Large intestine (tissue), 3 donors: ENCODE measurements around the gene ADRA2B. TPM values are rescaled to one million over a fixed set of nuclear protein-coding genes. Genes with fewer than 3 reads are reported as not detected.

ENCODE experiments used
- DNase-seq, 2 donors: peaks; one replicate each; pipeline versions ENCODE4 v3.0.0 to v3.0.0-alpha.2; 2013
- H3K27ac ChIP-seq: one replicate; pipeline ENCODE4 v1.5.1; 2013; ENCODE audit warnings: low read length
- H3K27me3 ChIP-seq: 2 replicates; pipeline ENCODE4 v1.6.1; 2013; ENCODE audit warnings: low read length; ENCODE audit not compliant: control insufficient read depth, insufficient read depth
- H3K36me3 ChIP-seq: 2 replicates; pipeline ENCODE4 v1.6.1; 2013; ENCODE audit warnings: low read length; ENCODE audit not compliant: control insufficient read depth, insufficient read depth
- H3K4me1 ChIP-seq: one replicate; pipeline ENCODE4 v1.6.1; 2013; ENCODE audit warnings: low read length; ENCODE audit not compliant: control insufficient read depth, insufficient read depth
- H3K4me3 ChIP-seq: one replicate; pipeline ENCODE4 v1.5.1; 2013; ENCODE audit warnings: low read length
- H3K9me3 ChIP-seq: one replicate; pipeline ENCODE4 v1.6.1; 2013; ENCODE audit warnings: mild to moderate bottlenecking, low read depth, low read length, moderate library complexity; ENCODE audit not compliant: control insufficient read depth
- WGBS: methylation state at CpG from one replicate; pipeline ENCODE4 v1.1.5; 2013; ENCODE audit warnings: low lambda C conversion rate; ENCODE audit not compliant: insufficient coverage; 5-methylcytosine and 5-hydroxymethylcytosine counted together
- polyA plus RNA-seq: library from polyadenylated mRNA; unstranded; fragments of 120-200 nt; gene quantifications from one replicate; pipeline ENCODE4 v1.2.1, GENCODE V29; 2013

Gene ADRA2B
- polyA plus RNA-seq, 1 donor: 0.84 TPM

DNA sequence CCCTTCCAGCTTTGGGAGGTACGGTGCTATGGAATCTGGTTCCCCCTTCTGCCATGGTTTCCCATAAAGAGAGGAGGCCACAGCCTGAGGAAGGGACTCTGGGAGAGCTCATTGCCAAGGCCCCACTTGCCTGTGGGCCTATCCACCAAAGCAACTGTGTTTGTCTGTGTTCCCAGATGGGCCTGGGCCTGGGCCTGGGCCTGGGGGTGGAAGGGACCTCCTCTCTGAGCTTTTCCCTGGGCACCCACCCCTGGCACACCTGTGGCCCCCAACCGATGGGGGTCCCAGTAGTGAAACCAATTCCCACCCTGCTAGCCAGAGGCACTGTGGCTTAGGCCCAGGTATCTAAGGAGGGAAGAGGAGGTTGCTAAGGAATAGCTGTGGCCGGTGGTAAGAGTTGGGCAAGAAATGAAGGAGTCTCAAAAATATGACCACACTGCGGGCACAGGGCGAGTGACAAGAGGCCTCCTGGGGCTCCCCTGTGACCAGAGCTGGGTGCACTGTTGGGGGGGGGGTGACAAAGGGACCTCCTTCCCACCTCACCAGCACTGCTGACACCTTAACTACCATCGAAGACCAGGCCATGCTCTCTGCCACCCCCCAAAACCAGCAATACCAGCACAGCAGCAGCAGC lies 33.8 kb upstream of the ADRA2B start:
- Histone ChIP-seq H3K4me1 (peaks cover 11% of the 10 kb centered on the region), H3K9me3 (no peaks in the 10 kb centered on the region), H3K27me3 (no peaks in the 10 kb centered on the region), H3K4me3 (no peak overlapping the region), H3K27ac (no peak overlapping the region), H3K36me3 (no peaks in the 10 kb centered on the region)
- DNase-seq: no peak
- no CpG with 5 or more reads among the region's 6 CpGs for WGBS

DNA sequence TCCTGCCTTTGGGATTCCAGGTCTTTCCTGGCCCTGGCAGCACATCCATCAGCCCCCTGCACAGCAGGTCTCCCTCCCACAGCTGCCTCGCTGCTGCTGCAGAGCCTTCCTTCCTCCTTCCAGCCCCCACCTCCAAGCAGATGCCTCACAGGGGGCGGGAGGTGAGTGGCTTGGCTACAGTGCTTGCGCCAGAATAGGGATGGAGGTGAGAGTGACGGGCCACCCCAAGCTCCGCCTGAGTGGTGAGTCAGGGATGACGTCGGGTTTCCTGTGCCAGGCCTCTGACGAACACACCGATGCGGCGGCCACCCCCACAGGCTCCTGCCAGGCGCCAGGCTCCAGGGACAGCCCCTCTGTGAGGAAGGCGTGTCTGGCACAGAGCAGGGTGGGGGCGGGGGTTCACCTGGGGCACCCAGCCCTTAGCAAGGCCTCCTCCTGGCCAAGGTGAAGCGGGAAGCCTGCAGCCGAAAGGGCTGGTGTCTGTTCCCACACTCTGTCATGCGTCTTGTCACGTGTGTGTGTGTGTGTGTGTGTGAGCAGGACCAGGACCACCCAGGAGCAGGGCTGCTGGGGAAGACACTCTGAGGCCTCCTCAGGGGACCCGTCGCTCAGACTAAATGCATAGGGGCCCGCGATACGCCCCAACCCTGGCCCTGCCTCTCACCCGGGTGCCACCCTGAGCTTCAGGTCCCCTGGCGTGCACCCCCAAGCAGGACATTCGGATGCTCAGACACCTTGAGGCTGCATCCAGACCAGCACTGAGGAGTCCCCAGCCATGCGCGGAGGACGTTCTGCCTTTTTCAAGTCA lies 32.2 kb upstream of the ADRA2B start:
- peak; percentile 81 for DNase-seq
- H3K4me3 ChIP-seq: no peak overlapping the region
- no peak overlapping the region for H3K27ac ChIP-seq
- no peaks in the 10 kb centered on the region for H3K9me3 ChIP-seq
- H3K36me3 ChIP-seq: no peaks in the 10 kb centered on the region
- H3K4me1 ChIP-seq: peaks cover 15% of the 10 kb centered on the region
- H3K27me3 ChIP-seq: peaks cover 7% of the 10 kb centered on the region
- WGBS: no CpG with 5 or more reads among the region's 29 CpGs

DNA sequence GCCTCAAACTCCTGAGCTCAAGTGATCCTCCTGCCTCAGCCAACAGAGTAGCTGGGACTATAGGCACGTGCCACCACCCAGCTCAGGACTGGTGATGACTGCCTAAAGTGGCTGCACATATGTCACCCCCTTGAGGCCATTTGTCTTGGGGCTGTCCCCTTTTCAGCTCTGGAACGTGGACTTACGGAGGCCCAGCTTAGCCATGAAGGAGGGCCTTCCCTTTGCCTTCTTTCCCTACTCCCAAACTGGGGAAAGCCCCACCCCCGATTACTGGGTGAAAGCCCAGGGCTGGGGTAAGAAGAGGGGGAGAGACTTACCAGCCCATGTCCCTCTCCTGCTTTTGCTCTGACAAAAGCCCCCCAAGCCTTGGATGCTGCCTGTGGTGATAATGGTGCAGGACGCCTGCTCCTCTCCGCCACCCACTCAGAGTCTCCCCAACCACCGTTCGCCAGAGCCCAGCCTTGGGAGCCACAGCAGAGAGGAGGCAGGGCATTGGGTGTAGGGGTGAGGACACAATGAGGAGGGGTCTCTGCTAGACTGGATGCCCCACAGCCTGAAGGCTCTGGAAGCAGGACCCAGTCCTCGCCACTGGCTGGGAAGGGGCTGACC lies 31.3 kb upstream of the ADRA2B start:
- no peaks in the 10 kb centered on the region for H3K9me3 ChIP-seq
- H3K27me3 ChIP-seq: peaks cover 7% of the 10 kb centered on the region
- H3K4me3 ChIP-seq: no peak overlapping the region
- peaks cover 15% of the 10 kb centered on the region for H3K4me1 ChIP-seq
- H3K36me3 ChIP-seq: no peaks in the 10 kb centered on the region
- no peak for DNase-seq
- no CpG with 5 or more reads among the region's 9 CpGs for WGBS
- H3K27ac ChIP-seq: no peak overlapping the region

DNA sequence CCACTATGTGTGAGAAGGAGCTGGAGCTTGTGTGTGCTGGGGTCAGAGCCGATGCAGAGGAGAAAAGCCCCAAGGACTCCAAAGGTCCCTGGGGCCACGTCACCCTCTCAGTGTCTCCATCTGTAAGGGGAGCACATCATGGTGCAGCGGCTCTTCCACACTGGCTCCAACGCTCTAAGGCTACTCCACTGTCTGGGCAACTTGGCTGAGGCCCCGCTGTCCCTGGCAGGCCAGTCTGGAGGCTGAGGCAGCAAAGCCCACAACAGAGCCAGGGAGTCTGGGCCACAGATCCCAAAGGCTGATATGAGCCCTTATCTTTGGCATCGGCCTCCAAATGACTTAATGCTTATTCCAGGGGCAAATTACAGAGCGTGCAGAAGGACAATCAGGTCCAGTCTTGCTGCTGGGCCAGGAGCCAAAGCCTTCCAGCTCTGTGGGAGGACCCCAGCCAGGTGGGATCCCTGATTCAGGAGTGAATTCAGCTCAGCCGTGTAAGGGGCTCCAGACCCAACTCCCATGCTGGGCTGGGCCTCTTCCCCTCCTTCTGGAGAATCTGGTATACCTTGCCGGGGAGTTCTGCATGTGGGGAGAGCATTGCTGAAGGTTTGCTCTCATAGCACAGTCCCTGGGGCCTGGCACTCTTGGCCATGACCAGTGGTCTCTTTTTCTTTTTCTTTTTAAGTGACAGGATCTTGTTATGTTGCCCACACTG lies 30.7 kb upstream of the ADRA2B start:
- Histone ChIP-seq H3K9me3 (no peaks in the 10 kb centered on the region), H3K36me3 (no peaks in the 10 kb centered on the region), H3K4me3 (no peak overlapping the region), H3K4me1 (peaks cover 15% of the 10 kb centered on the region), H3K27me3 (peaks cover 7% of the 10 kb centered on the region), H3K27ac (no peak overlapping the region)
- no peak for DNase-seq
- no CpG with 5 or more reads among the region's 9 CpGs for WGBS

DNA sequence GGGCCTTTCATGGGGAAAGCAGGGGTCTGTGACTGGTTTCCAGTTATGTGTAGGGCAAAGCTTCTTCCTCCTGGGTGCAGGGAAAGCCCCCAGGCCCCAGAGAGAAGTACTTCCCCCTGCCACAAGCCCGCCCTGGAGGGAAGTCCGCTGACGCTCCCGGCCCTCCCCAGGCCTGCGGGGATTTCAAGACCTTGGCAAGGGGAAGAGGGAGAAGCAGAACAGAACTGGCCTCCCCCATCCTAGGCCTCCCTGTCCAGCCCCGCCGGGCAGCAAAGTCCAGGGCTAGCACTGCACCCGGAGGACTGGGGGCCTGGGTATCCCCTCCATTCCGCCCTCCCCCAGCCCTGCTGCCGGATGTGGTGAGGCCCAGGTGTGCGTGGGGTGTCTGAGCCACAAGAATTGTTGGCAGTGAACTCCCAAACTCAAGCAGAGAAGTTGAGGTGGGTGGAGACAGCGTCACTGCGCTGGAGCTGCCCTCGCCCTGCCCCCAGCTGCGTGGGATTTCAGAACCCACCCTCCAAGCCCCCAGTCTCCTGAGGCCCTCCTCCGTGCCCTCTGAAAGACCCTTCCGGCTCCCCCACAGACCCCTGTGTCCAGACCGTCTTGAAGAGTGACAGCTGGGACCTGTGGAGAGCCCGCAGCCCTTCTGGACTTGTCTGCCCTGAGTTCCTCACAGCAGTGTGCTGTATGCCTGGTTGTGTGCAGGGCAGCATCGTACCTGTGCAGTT lies 29.9 kb upstream of the ADRA2B start:
- WGBS: no CpG with 5 or more reads among the region's 20 CpGs
- H3K27ac ChIP-seq: no peak overlapping the region
- H3K9me3 ChIP-seq: no peaks in the 10 kb centered on the region
- peaks cover 15% of the 10 kb centered on the region for H3K4me1 ChIP-seq
- no peak overlapping the region for H3K4me3 ChIP-seq
- H3K36me3 ChIP-seq: no peaks in the 10 kb centered on the region
- H3K27me3 ChIP-seq: peaks cover 7% of the 10 kb centered on the region
- DNase-seq: peak in 1 of 2 donors; percentile 38

DNA sequence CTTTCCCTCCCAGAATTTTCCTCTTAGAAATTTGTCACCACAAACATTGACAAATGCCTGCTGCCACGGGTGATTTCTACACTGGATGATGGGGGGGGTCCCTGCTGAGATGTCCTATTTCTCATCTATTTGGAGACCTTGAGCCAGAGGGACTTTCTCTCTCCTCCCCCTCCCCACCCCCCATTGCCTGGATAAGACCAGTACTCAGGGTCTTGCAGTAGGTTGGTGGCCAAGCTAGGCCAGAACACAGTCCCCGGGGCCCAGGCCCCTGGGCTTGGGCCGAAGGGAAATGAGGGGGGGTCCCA lies 29.4 kb upstream of the ADRA2B start:
- Histone ChIP-seq H3K4me3 (no peak overlapping the region), H3K27ac (no peak overlapping the region), H3K27me3 (peaks cover 7% of the 10 kb centered on the region), H3K4me1 (peaks cover 15% of the 10 kb centered on the region), H3K36me3 (no peaks in the 10 kb centered on the region), H3K9me3 (no peaks in the 10 kb centered on the region)
- no CpG with 5 or more reads among the region's 3 CpGs for WGBS
- DNase-seq: no peak

DNA sequence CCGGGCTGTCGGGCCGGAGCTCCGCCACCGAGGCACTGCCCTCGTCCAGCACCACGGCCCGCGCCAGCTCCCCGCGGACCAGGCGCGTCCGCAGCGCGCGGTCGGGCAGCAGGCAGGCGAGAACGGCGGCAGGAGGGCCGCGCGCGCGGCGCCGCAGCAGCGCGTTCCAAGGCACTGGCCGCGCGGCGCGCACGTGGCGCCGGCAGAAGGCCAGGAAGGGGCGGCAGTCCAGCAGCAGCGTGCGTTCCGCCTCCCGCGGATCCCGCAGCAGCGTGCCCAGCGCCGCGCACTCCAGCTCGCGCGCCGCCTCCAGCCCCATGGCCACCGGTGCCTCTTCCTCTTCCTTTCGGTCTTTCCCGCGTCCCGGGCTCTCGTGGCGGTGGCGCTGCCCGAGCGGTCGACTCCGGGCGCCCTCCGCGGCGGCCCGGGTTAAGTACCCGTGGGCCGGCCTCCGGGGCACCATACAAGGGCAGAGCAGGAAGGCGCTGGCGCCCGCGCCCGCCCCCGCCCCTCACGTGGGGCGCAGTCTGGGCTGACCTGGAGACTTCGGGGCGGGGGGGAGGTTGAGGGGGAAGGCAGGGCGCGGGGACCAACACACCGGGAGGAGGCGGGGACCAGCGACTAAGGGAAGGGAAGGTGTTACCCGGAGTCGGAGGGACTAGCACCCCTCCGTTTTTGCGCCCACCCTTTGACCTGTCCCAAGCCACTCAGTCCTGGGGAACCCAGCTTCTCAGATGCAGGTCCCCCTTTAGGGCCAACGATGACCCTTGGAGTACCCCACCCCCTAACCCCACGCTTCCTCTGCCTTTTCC lies 28.9 kb upstream of the ADRA2B start, which contains the start of gene DUSP2:
DUSP2 (minus strand) TSS at position 405 of the 812 bp plus-strand sequence; CDS start at position 319, 86 bp downstream.
- DNase-seq: peak; percentile 69 to 86
- H3K36me3 ChIP-seq: no peaks in the 10 kb centered on the region
- H3K4me1 ChIP-seq: peaks cover 15% of the 10 kb centered on the region
- H3K27me3 ChIP-seq: peaks cover 7% of the 10 kb centered on the region
- no CpG with 5 or more reads among the region's 94 CpGs for WGBS
- H3K4me3 ChIP-seq: peak within 1 kb of the TSS; percentile 39
- no peak within 1 kb of the TSS for H3K27ac ChIP-seq
- no peaks in the 10 kb centered on the region for H3K9me3 ChIP-seq

DNA sequence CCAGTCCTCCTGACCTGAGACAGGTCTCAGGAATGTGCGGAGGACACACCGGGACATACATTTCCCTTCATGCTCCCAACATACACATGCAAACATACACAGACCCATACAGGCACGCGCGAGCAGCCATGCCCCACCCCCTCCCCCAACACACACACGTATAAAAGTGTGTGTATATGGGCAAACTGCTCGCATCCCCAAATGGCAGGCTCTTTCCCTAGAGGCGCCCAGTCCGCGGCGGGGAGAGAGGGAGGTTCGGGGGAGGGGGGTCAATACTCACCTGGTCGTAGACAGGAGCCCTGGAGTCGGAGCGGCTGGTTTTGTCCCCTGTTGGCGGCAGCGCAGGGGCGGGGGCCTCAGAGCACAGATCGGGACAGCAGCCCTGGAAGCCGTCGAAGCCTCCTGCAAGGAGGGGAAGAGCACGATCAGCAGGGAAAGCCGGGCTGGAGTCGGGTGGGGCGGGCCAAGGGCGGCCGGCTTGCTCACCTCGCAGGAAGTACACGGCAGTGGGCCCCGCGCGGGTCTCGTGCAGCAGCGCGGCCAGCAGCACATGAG lies 28.2 kb upstream of the ADRA2B start:
- WGBS: no CpG with 5 or more reads among the region's 35 CpGs
- peaks cover 7% of the 10 kb centered on the region for H3K27me3 ChIP-seq
- DNase-seq: no peak
- peaks cover 15% of the 10 kb centered on the region for H3K4me1 ChIP-seq
- no peaks in the 10 kb centered on the region for H3K9me3 ChIP-seq
- H3K4me3 ChIP-seq: peak overlapping the region; percentile 39
- no peaks in the 10 kb centered on the region for H3K36me3 ChIP-seq
- H3K27ac ChIP-seq: no peak overlapping the region

DNA sequence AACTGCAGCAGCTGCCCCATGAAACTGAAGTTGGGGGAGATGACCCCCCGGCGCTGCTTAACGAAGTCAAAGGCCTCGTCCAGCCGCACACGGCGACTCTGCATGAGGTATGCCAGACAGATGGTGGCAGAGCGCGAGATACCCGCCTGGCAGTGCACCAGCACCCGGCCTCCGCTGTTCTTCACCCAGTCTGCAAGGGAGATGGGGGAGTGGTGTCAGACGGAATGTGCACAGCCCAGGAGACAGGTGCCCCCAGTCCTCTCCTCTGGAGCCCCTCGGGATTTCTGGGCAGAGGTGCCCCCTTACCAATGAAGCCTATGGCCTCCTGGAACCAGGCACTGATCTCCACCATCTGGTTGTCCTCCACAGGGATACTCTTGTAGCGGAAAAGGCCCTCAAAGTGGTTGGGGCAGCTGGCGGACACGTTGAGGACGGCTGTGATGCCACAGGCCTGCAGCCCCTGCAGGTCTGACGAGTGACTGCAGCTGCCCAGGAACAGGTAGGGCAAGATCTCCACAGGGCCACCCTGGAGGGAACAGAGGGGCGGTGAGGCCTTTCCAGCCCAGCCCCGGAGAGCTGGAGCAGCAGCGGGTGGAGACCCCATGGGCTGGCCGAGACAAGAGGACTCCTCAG lies 27.6 kb upstream of the ADRA2B start:
- DNase-seq: no peak
- no CpG with 5 or more reads among the region's 23 CpGs for WGBS
- Histone ChIP-seq H3K9me3 (no peaks in the 10 kb centered on the region), H3K27ac (no peak overlapping the region), H3K4me3 (peak overlapping the region; percentile 39), H3K4me1 (peaks cover 17% of the 10 kb centered on the region), H3K36me3 (no peaks in the 10 kb centered on the region), H3K27me3 (peaks cover 7% of the 10 kb centered on the region)
